Mesothelial cell of epicardium (in vitro differentiated cells): ENCODE results near the gene CUX1. TPM values are rescaled to one million over a fixed set of nuclear protein-coding genes. Genes with fewer than 3 reads are reported as not detected.

Experiments
- DNase-seq, 2 experiments: peaks; one replicate each; pipeline ENCODE4 v3.0.0; 2021; ENCODE audit warnings: low spot score in 2 of 2; ENCODE audit not compliant: unreplicated experiment in 2 of 2
- H3K27ac Mint-ChIP-seq: 2 replicates; pipeline ENCODE4 v1.8.0; 2021; ENCODE audit warnings: mixed read lengths
- H3K27me3 Mint-ChIP-seq: 2 replicates; pipeline ENCODE4 v1.8.0; 2021; ENCODE audit warnings: low read depth, mixed read lengths
- H3K36me3 Mint-ChIP-seq: 2 replicates; pipeline ENCODE4 v1.8.0; 2021; ENCODE audit warnings: mixed read lengths
- H3K4me1 Mint-ChIP-seq: 2 replicates; pipeline ENCODE4 v1.8.0; 2021; ENCODE audit warnings: mixed read lengths
- H3K4me3 Mint-ChIP-seq: 2 replicates; pipeline ENCODE4 v1.8.0; 2021; ENCODE audit warnings: mild to moderate bottlenecking, moderate library complexity, mixed read lengths
- H3K9me3 Mint-ChIP-seq: 2 replicates; pipeline ENCODE4 v1.8.0; 2021; ENCODE audit warnings: mixed read lengths
- total RNA-seq: library from RNA; stranded (reverse); gene quantifications from 3 replicates; pipeline ENCODE4 v1.2.1, GENCODE V29; 2021
- TF ChIP-seq, protein P1 (sequence below): fragments of 200-600 bp; sonication (generic); IDR thresholded peaks from one replicate; pipeline ENCODE4 v1.5.0; 2021; ENCODE audit warnings: antibody characterized with exemption; ENCODE audit not compliant: unreplicated experiment

Gene CUX1
- total RNA-seq, 1 donor from 2014 or later: 158 TPM

DNA sequence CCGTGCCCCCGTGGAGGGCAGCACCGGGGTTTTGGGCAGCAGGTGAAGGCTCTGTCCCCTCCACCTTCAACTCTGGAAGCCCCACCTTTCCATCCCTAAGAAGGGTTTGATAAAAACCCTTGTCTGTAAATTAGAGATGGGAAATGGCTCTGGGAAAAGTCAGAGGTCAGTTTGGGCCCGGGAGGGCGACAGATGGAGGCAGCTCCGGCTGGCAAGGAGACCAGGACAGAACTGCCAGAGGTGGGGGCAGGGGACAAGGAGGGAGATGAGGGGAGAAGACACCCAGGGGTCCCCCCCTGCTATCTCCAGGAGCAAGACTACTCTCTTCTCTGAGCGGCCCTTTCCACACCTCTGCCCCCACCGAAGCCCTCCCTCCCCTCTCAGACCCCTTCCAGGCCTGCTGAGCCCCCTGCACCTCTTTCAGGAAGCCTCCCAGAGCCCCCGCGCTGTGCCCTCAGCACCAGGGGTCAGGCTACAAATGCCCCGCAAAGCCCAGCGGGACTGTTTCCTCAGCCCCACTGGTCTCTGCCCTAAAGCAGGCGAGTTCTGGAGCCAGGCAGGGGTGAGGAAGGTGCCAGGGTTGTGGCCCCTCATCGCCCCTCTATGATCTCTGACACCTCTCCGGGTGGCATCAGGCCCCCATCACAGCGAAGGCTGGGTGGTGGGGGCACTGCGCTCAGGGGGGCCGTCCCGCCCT lies 468.3 kb downstream of the CUX1 start:
- TF ChIP-seq, protein P1, sequence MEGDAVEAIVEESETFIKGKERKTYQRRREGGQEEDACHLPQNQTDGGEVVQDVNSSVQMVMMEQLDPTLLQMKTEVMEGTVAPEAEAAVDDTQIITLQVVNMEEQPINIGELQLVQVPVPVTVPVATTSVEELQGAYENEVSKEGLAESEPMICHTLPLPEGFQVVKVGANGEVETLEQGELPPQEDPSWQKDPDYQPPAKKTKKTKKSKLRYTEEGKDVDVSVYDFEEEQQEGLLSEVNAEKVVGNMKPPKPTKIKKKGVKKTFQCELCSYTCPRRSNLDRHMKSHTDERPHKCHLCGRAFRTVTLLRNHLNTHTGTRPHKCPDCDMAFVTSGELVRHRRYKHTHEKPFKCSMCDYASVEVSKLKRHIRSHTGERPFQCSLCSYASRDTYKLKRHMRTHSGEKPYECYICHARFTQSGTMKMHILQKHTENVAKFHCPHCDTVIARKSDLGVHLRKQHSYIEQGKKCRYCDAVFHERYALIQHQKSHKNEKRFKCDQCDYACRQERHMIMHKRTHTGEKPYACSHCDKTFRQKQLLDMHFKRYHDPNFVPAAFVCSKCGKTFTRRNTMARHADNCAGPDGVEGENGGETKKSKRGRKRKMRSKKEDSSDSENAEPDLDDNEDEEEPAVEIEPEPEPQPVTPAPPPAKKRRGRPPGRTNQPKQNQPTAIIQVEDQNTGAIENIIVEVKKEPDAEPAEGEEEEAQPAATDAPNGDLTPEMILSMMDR: no peak
- no peaks in the 10 kb centered on the region for H3K36me3 Mint-ChIP-seq
- no peaks in the 10 kb centered on the region for H3K9me3 Mint-ChIP-seq
- peaks cover 4% of the 10 kb centered on the region for H3K27me3 Mint-ChIP-seq
- H3K27ac Mint-ChIP-seq: peak overlapping the region; percentile 53
- peaks cover 13% of the 10 kb centered on the region for H3K4me1 Mint-ChIP-seq
- DNase-seq: no peak
- H3K4me3 Mint-ChIP-seq: peak overlapping the region; percentile 64

DNA sequence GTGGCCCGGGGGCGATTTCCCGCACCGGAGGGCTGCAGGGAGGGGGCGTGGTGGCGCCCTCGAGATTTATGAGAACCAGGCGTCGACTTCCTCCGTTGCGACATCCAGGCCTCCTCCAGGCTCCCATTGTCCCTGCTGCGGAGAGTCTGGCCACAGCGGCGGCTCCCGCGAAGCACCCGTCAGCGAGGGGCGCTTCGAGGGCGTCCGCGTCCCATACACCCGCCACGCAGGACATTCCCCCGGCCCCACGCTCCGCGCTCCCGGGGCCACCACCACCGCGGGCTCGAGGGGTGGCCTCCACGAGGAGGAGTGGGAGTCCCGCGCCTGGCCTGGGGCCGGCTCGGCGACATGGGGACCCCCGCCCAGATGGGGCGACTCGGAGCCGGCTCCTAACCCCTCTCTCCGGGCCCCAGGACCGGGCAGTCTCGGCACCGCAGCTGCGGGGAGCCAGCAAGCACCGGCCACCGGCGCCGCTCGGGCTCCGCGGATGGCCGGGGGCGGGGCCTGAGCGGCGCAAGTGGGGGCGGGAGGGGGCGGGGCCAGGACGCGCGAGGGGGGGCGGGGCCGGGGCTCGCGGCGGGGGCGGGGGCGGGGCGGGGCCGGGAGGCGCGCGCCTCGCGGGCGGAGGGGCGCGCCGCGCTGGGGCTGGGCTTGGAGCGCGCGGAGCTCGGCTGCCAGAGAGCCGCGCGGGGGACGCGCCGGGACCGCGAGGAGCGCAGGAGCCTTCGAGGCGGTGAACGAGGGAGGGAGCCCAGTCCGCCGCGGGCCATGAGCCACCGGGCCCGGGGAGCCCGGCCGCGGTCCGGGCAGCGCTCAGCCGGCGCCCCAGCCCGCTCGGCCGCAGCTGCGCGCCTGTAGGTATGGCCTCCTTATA lies 469.0 kb downstream of the CUX1 start, which contains the start of gene SH2B2:
Gene SH2B2 (plus strand): TSS at position 632 of the 874 bp plus-strand sequence. CDS start 13,683 bp downstream, outside the sequence.
- Mint-ChIP-seq H3K27me3 (peaks cover 4% of the 10 kb centered on the region), H3K27ac (no peak within 1 kb of the TSS), H3K4me1 (peaks cover 16% of the 10 kb centered on the region), H3K4me3 (peak within 1 kb of the TSS; percentile 64), H3K36me3 (no peaks in the 10 kb centered on the region), H3K9me3 (no peaks in the 10 kb centered on the region)
- TF ChIP-seq, protein P1: no peak
- DNase-seq: peak; percentile 59 to 72

DNA sequence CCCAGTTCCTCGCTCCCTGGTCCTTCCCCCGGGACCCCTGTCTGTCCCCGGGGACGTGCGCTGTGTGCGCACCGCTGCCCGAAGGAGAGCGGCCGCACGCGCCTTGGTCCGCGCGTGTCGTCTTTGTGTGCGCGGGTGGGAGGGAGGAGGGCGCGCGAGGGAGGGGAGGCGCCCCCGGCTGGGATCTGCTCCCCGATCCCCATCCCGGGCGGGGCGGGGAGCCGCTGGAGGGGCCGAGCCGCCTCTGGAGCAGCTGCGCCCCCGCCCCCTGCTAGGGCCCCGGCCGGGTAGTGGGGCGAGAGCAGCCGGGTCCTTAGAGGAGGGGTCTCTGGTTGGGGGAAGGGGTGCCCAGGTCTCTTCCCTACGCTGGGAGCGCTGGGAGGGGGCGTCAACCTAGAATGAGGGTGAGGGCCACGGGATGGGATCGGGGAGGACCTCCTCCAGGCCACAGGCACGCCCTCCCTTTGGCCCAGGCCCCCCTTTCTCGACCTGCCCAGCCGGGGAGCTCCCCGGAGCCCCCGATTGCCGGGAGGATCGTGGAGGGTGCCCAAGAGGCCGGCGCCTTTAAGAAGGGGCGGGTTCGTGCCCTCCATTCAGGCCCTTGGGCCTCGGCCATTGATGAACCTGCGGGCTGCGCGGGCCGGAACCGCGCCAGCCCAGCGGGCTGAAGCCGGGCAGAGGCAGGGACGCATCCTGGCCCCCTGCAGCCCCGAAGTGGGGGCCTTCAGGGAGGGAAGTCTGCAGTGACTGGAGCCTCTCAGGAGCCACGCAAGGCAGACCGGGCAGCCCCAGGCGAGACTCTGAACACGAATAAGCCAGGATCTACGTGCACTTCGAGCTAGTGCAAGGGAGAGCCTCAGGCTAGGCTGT lies 469.9 kb downstream of the CUX1 start:
- Mint-ChIP-seq H3K9me3 (no peaks in the 10 kb centered on the region), H3K27ac (no peak overlapping the region), H3K27me3 (peaks cover 4% of the 10 kb centered on the region), H3K4me1 (peaks cover 21% of the 10 kb centered on the region), H3K36me3 (no peaks in the 10 kb centered on the region), H3K4me3 (peak overlapping the region; percentile 64)
- TF ChIP-seq, protein P1: no peak
- DNase-seq: peak in 1 of 2 experiments; percentile 43

DNA sequence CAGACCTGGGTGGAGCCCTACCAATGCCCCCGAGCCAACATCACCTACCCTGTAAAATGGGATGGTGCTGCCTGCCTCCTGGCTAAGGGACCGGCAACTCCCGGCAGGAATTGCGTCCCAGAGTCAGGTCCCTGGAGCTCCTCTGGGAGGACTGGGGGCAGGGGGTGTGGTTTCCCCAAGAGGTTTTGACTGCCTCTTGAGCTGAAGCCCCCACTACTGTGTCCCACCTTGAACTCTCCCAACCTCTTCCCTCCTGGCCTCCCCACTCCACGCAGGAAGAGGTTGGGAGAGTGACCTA lies 470.5 kb downstream of the CUX1 start:
- Mint-ChIP-seq H3K27ac (no peak overlapping the region), H3K36me3 (no peaks in the 10 kb centered on the region), H3K9me3 (no peaks in the 10 kb centered on the region), H3K4me3 (peak overlapping the region; percentile 53), H3K4me1 (peaks cover 21% of the 10 kb centered on the region), H3K27me3 (peaks cover 4% of the 10 kb centered on the region)
- DNase-seq: no peak
- TF ChIP-seq, protein P1: no peak

DNA sequence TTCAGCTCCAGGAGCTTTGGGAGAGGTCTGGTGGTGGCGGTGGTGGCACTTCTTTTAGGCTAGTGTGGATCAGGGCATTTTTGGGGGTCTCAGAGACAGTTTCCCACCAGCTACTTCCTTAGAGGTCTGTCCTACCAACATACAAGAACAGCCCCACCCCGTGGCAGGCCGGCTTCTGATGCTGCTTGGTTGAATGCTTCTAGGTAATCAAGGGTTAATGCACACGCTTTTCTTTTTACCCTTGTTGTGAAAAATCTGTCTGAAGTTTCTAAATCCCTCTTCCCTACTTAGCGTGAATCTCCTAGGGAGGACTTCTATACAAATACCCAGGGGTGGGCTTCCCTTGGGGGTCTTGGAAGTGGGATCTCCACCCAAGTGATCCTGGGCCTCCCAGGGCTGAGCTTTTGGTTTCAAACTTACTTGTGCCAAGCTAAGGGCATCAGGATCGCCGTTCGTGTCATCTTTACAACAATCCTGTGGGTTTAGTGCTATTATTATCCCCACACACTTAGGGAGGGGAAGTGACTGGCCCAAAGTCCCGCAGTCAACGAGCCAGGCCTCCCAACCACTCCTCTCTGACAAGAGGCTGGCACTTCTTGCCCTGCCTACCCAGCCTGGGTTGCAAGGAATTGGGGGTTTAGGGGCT lies 471.0 kb downstream of the CUX1 start:
- peak in 1 of 2 experiments; percentile 11 for DNase-seq
- Mint-ChIP-seq H3K36me3 (no peaks in the 10 kb centered on the region), H3K27me3 (peaks cover 4% of the 10 kb centered on the region), H3K4me1 (peaks cover 21% of the 10 kb centered on the region), H3K27ac (no peak overlapping the region), H3K9me3 (no peaks in the 10 kb centered on the region), H3K4me3 (peak overlapping the region; percentile 53)
- TF ChIP-seq, protein P1: no peak
